DOHH2 (cell line): Measurements from ENCODE around the gene QRFP.

Source experiments
- H3F3A ChIP-seq: fragments of 200-600 bp; sonication (generic), shearing (Covaris generic); 2 replicates; pipeline ENCODE4 v1.6.0; 2016; ENCODE audit warnings: antibody characterized with exemption, mild to moderate bottlenecking; ENCODE audit not compliant: control insufficient read depth, insufficient read depth
- H3K27ac ChIP-seq: fragments of 200-600 bp; sonication (generic); 2 replicates; pipeline ENCODE4 v1.5.1; 2014; ENCODE audit warnings: low read depth, mild to moderate bottlenecking, low read length, moderate library complexity
- H3K27me3 ChIP-seq: fragments of 200-600 bp; sonication (generic); 2 replicates; pipeline ENCODE4 v1.6.1; 2014; ENCODE audit warnings: mild to moderate bottlenecking, low read length, mixed read lengths; ENCODE audit not compliant: control insufficient read depth
- H3K36me3 ChIP-seq: fragments of 200-600 bp; sonication (generic); 2 replicates; pipeline ENCODE4 v1.6.1; 2014; ENCODE audit warnings: mild to moderate bottlenecking, low read length, moderate library complexity, mixed read lengths; ENCODE audit not compliant: control insufficient read depth
- H3K4me1 ChIP-seq: fragments of 200-600 bp; sonication (generic); 2 replicates; pipeline ENCODE4 v1.6.1; 2014; ENCODE audit warnings: mild to moderate bottlenecking, low read length, mixed read lengths; ENCODE audit not compliant: control insufficient read depth
- H3K4me2 ChIP-seq: fragments of 200-600 bp; sonication (generic); 2 replicates; pipeline ENCODE4 v1.6.0; 2014; ENCODE audit warnings: mild to moderate bottlenecking, low read length, moderate library complexity
- H3K4me3 ChIP-seq: fragments of 200-600 bp; sonication (generic); 2 replicates; pipeline ENCODE4 v1.5.1; 2014; ENCODE audit warnings: mild to moderate bottlenecking, low read length, mixed read lengths
- H3K79me2 ChIP-seq: fragments of 200-600 bp; sonication (generic); 2 replicates; pipeline ENCODE4 v1.6.1; 2014; ENCODE audit warnings: mild to moderate bottlenecking, low read length, mixed read lengths; ENCODE audit not compliant: control insufficient read depth
- H3K9me2 ChIP-seq: fragments of 200-600 bp; sonication (generic); replicated peaks from 2 replicates; pipeline ENCODE4 v1.6.1; 2014; ENCODE audit warnings: mild to moderate bottlenecking, low read length, mixed read lengths; ENCODE audit not compliant: control insufficient read depth
- H3K9me3 ChIP-seq: fragments of 200-600 bp; sonication (generic); 2 replicates; pipeline ENCODE4 v1.6.1; 2014; ENCODE audit warnings: antibody characterized with exemption, low read length, mixed read lengths; ENCODE audit not compliant: control insufficient read depth, insufficient read depth
- H4K20me1 ChIP-seq: fragments of 200-600 bp; sonication (generic); 2 replicates; pipeline ENCODE4 v1.6.0; 2014; ENCODE audit warnings: low read depth, mild to moderate bottlenecking, antibody characterized with exemption, low read length, moderate library complexity; ENCODE audit not compliant: control insufficient read depth, insufficient read depth
- EZH2phosphoT487 ChIP-seq: fragments of 200-600 bp; sonication (generic); IDR thresholded peaks from 2 replicates; pipeline ENCODE4 v1.6.1; 2017; ENCODE audit warnings: borderline replicate concordance, mild to moderate bottlenecking, antibody characterized with exemption, low read length, moderate library complexity, mixed read lengths
- TF ChIP-seq, protein P1 (sequence below): fragments of 200-600 bp; sonication (generic); IDR thresholded peaks from one replicate; pipeline ENCODE4 v1.5.1; 2014; ENCODE audit warnings: antibody characterized with exemption, mild to moderate bottlenecking, low read depth, low read length; ENCODE audit not compliant: poor library complexity, severe bottlenecking

Gene QRFP

DNA sequence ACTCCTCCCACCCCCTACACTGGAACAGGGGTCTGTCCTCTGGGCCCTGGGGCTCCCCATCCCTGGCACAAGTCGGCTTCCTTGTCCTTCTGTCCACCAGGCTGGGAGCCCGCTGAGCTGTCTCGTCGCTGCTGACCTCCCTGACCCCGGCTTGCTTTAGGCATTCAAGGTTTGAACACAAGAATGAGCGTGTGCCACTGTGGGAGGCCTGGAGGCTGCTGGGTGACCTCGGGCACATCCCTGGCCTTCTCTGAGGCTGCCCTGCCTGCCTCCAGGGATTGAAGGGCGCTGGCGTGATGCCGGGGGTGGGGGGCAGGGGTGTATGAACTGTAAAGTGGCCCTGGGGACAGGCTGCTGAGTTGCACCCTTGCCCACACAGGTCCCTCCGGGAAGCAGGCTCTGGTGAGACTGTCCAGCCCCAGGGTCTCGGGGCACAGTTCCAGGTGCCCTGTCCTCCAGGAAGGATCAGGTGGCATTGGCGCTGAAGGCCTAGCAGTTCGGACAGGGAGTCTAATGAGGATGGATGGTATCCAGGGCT is 24.2 kb upstream of the QRFP start:
- H3F3A ChIP-seq: no peaks in the 10 kb centered on the region
- no peaks in the 10 kb centered on the region for H3K79me2 ChIP-seq
- H3K9me3 ChIP-seq: no peaks in the 10 kb centered on the region
- no peak overlapping the region for H3K27ac ChIP-seq
- no peak overlapping the region for H3K4me3 ChIP-seq
- no peaks in the 10 kb centered on the region for H3K9me2 ChIP-seq
- H3K27me3 ChIP-seq: no peaks in the 10 kb centered on the region; the same call in 1 of the 2 replicates
- H3K4me1 ChIP-seq: peaks cover 3% of the 10 kb centered on the region
- H3K4me2 ChIP-seq: no peak overlapping the region
- no peaks in the 10 kb centered on the region for H4K20me1 ChIP-seq
- H3K36me3 ChIP-seq: no peaks in the 10 kb centered on the region
- TF ChIP-seq, protein P1, sequence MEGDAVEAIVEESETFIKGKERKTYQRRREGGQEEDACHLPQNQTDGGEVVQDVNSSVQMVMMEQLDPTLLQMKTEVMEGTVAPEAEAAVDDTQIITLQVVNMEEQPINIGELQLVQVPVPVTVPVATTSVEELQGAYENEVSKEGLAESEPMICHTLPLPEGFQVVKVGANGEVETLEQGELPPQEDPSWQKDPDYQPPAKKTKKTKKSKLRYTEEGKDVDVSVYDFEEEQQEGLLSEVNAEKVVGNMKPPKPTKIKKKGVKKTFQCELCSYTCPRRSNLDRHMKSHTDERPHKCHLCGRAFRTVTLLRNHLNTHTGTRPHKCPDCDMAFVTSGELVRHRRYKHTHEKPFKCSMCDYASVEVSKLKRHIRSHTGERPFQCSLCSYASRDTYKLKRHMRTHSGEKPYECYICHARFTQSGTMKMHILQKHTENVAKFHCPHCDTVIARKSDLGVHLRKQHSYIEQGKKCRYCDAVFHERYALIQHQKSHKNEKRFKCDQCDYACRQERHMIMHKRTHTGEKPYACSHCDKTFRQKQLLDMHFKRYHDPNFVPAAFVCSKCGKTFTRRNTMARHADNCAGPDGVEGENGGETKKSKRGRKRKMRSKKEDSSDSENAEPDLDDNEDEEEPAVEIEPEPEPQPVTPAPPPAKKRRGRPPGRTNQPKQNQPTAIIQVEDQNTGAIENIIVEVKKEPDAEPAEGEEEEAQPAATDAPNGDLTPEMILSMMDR: no peak
- no peak for TF ChIP-seq EZH2phosphoT487

DNA sequence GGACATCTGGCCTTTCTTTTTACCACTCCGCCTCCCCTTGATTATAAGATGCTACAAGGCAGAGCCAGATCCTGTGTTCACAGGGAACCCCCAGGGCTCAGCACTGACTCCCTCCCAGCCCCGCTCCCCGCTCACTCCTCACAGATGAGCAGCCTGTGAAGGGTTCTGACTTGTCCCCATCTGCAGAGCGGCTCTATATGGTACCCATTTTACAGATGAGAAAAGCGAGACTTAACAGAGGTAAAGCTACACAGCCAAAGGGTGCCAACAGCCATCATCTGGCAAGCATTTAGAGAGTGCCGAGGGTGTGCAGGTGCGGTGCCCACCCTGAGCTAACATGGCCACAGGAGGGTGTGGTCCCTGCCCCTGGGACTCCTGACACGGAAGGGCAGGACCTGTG is 23.6 kb upstream of the QRFP start:
- H3K4me2 ChIP-seq: no peak overlapping the region
- no peaks in the 10 kb centered on the region for H3K9me3 ChIP-seq
- TF ChIP-seq, protein P1: no peak
- H3K4me3 ChIP-seq: no peak overlapping the region
- no peaks in the 10 kb centered on the region for H3K36me3 ChIP-seq
- no peaks in the 10 kb centered on the region for H3K79me2 ChIP-seq
- no peaks in the 10 kb centered on the region; the same call in 1 of the 2 replicates for H3K27me3 ChIP-seq
- no peaks in the 10 kb centered on the region for H3K9me2 ChIP-seq
- no peaks in the 10 kb centered on the region for H4K20me1 ChIP-seq
- no peaks in the 10 kb centered on the region for H3K4me1 ChIP-seq
- H3K27ac ChIP-seq: no peak overlapping the region
- no peaks in the 10 kb centered on the region for H3F3A ChIP-seq

DNA sequence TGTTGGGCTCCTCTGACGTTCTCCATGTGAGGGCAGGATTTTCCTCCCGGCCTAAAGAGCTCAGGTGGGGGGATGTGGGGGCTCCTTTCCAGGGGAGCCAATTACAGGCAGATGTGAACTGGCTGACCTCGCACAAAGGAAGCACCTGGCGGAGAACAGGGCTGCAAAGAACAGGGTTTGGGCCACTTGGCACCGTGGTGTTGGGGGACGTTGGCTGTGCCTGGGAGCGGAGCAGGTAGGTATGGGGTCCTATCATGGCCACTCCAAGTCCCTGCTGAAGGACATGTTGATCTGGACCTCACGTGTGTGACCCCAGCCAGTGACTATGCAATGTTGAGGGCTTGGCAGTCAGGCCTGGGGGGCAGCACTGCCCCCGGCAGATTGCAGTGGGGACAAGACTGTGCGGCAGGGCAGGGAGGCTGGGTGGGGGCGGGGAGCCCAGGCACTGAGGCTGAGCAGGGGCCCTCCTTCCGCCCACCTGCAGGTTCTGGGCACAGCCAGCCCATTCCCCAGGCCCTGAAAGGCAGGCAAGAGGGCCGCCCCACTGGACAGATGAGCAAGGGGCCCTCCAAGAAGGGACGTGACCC is 23.0 kb upstream of the QRFP start:
- no peaks in the 10 kb centered on the region for H3K27me3 ChIP-seq

More for the DNA sequence above, 23.0 kb upstream of the QRFP start:
- H3K9me2 ChIP-seq: no peaks in the 10 kb centered on the region
- H3K4me1 ChIP-seq: no peaks in the 10 kb centered on the region
- H3F3A ChIP-seq: no peaks in the 10 kb centered on the region
- no peaks in the 10 kb centered on the region for H3K79me2 ChIP-seq
- no peaks in the 10 kb centered on the region for H4K20me1 ChIP-seq
- TF ChIP-seq, protein P1: no peak
- TF ChIP-seq EZH2phosphoT487: no peak
- no peak overlapping the region for H3K27ac ChIP-seq
- no peak overlapping the region for H3K4me3 ChIP-seq
- H3K36me3 ChIP-seq: no peaks in the 10 kb centered on the region
- no peaks in the 10 kb centered on the region for H3K9me3 ChIP-seq
- H3K4me2 ChIP-seq: no peak overlapping the region
